CD4-positive, alpha-beta memory T cell (primary cell): Measurements from ENCODE around the gene ATP9B. TPM values are rescaled to one million over a fixed set of nuclear protein-coding genes. Genes with fewer than 3 reads are reported as not detected.
"Not testable (repeated sequence)": the region's sequence is repeated elsewhere in the genome, so short reads cannot be mapped to it uniquely, and the experiment has no call there.

ENCODE experiments used
- CTCF ChIA-PET: fragments of 350-600 bp; sonication (Branson Sonifier 250); formaldehyde crosslinking; loops from one replicate; lab custom pipeline; 2021; ENCODE audit warnings: inconsistent platforms; ENCODE audit not compliant: partially characterized antibody; lab: Charles Lee
- POLR2A ChIA-PET: fragments of 350-600 bp; sonication (Branson Sonifier 250); formaldehyde crosslinking; loops from one replicate; lab custom pipeline; 2021; ENCODE audit not compliant: partially characterized antibody; lab: Charles Lee
- DNase-seq, 5 donors: peaks; one replicate each; pipeline versions ENCODE4 v3.0.0 to v3.0.0-alpha.2; 2020 to 2022; ENCODE audit warnings: mixed read lengths in 1 of 5
- H3K27ac ChIP-seq: one replicate; pipeline ENCODE4 v1.7.0; 2013; ENCODE audit warnings: low read depth, low read length
- H3K27me3 ChIP-seq: 2 replicates; pipeline ENCODE4 v1.7.0; 2013; ENCODE audit warnings: mild to moderate bottlenecking, low read length, moderate library complexity; ENCODE audit not compliant: insufficient read depth
- H3K36me3 ChIP-seq: 2 replicates; pipeline ENCODE4 v1.7.0; 2013; ENCODE audit warnings: mild to moderate bottlenecking, low read length, moderate library complexity; ENCODE audit not compliant: insufficient read depth
- H3K4me1 ChIP-seq: 2 replicates; pipeline ENCODE4 v1.7.0; 2013; ENCODE audit warnings: mild to moderate bottlenecking, low read length, moderate library complexity; ENCODE audit not compliant: insufficient read depth
- H3K4me3 ChIP-seq, 2 donors: one replicate each; pipeline ENCODE4 v1.7.0; 2013; ENCODE audit warnings: low read length in 2 of 2, mild to moderate bottlenecking in 1 of 2
- H3K9me3 ChIP-seq, 2 donors: one replicate each; pipeline ENCODE4 v1.7.0; 2013; ENCODE audit warnings: low read length in 2 of 2, control low read depth in 1 of 2; ENCODE audit not compliant: control insufficient read depth in 1 of 2
- H3K27ac Mint-ChIP-seq, 7 donors: one replicate each; pipeline ENCODE4 v1.8.0; 2020 to 2021; ENCODE audit warnings: mixed read lengths in 7 of 7, mild to moderate bottlenecking in 6 of 7, inconsistent platforms in 3 of 7, moderate library complexity in 3 of 7
- H3K27me3 Mint-ChIP-seq, 2 donors: one replicate each; pipeline ENCODE4 v1.8.0; 2020 to 2021; ENCODE audit warnings: mixed read lengths in 2 of 2
- H3K36me3 Mint-ChIP-seq, 2 donors: one replicate each; pipeline ENCODE4 v1.8.0; 2020 to 2021; ENCODE audit warnings: mixed read lengths in 2 of 2, inconsistent platforms in 1 of 2, mild to moderate bottlenecking in 1 of 2
- H3K4me1 Mint-ChIP-seq, 4 donors: one replicate each; pipeline ENCODE4 v1.8.0; 2020 to 2021; ENCODE audit warnings: mixed read lengths in 4 of 4, mild to moderate bottlenecking in 1 of 4
- H3K4me3 Mint-ChIP-seq, 8 donors: one replicate each; pipeline ENCODE4 v1.8.0; 2020 to 2021; ENCODE audit warnings: mixed read lengths in 8 of 8, mild to moderate bottlenecking in 7 of 8, moderate library complexity in 6 of 8, inconsistent platforms in 3 of 8
- H3K9me3 Mint-ChIP-seq, 8 donors: one replicate each; pipeline ENCODE4 v1.8.0; 2020 to 2021; ENCODE audit warnings: mixed read lengths in 8 of 8, mild to moderate bottlenecking in 5 of 8, inconsistent platforms in 3 of 8, moderate library complexity in 1 of 8
- intact Hi-C: fragments of 100-400 bp; cut with micrococcal nuclease; formaldehyde crosslinking; loops from one replicate; pipeline ENCODE4 v1.15.1; 2023
- polyA plus RNA-seq, 2 donors: library from polyadenylated mRNA; unstranded; fragments of 300-500 nt; fragmentation: Illumina TruSeq; gene quantifications; one replicate each; pipeline ENCODE4 v1.2.3, GENCODE V29; 2021
- total RNA-seq, 2 experiments: library from RNA; stranded (reverse); gene quantifications; one replicate each; pipeline ENCODE4 v1.2.3, GENCODE V29; 2021

Gene ATP9B
- total and polyA plus RNA-seq, 4 experiments from 2014 or later: 11.8 to 76.4 (median 49.9) TPM

GRCh38 chr18:79275992-79276391 is 206.8 kb downstream of the ATP9B start:
- POLR2A ChIA-PET: no interaction called here
- H3K36me3 ChIP-seq: peaks cover 5% of the 10 kb centered on the region
- no peaks in the 10 kb centered on the region for H3K9me3 ChIP-seq
- no peak overlapping the region for H3K27ac ChIP-seq
- Mint-ChIP-seq H3K36me3 (peaks cover 46 to 54% of the 10 kb centered on the region in 2 donors), H3K4me1 (peaks cover 4 to 16% (median 9%) of the 10 kb centered on the region in 4 donors), H3K4me3 (no peak overlapping the region), H3K9me3 (no peaks in the 10 kb centered on the region), H3K27me3 (no peaks in the 10 kb centered on the region), H3K27ac (peak overlapping the region in 2 of 7 donors; percentile 41 to 64)
- DNase-seq: no peak
- intact Hi-C loops: no loop called here
- H3K4me1 ChIP-seq: peaks cover 8% of the 10 kb centered on the region
- CTCF ChIA-PET: no interaction called here
- H3K4me3 ChIP-seq: no peak overlapping the region
- H3K27me3 ChIP-seq: no peaks in the 10 kb centered on the region

GRCh38 chr18:79278896-79279295 is 209.7 kb downstream of the ATP9B start:
- no peak for DNase-seq
- Histone ChIP-seq H3K9me3 (no peaks in the 10 kb centered on the region), H3K36me3 (peaks cover 5% of the 10 kb centered on the region), H3K27me3 (no peaks in the 10 kb centered on the region), H3K4me1 (peaks cover 8% of the 10 kb centered on the region), H3K4me3 (no peak overlapping the region), H3K27ac (no peak overlapping the region)
- Mint-ChIP-seq H3K9me3 (peaks cover 0 to 7% (median under 1%) of the 10 kb centered on the region in 8 donors), H3K4me1 (peaks cover 4 to 12% (median 7%) of the 10 kb centered on the region in 4 donors), H3K27ac (no peak overlapping the region), H3K36me3 (peaks cover 50 to 67% of the 10 kb centered on the region in 2 donors), H3K27me3 (no peaks in the 10 kb centered on the region), H3K4me3 (no peak overlapping the region)
- ChIA-PET CTCF (no interaction called here), POLR2A (no interaction called here)
- intact Hi-C loops: no loop called here

- Mint-ChIP-seq H3K36me3 (peaks cover 35 to 55% of the 10 kb centered on the region in 2 donors), H3K9me3 (peaks cover 0 to 11% (median 4%) of the 10 kb centered on the region in 8 donors), H3K27me3 (no peaks in the 10 kb centered on the region), H3K4me3 (peak overlapping the region in 1 of 8 donors; percentile 15), H3K4me1 (no peaks in the 10 kb centered on the region), H3K27ac (peak overlapping the region in 1 of 7 donors; percentile 23)
- Histone ChIP-seq H3K27me3 (no peaks in the 10 kb centered on the region), H3K9me3 (no peaks in the 10 kb centered on the region), H3K4me1 (no peaks in the 10 kb centered on the region), H3K36me3 (peaks cover 1% of the 10 kb centered on the region), H3K27ac (no peak overlapping the region), H3K4me3 (no peak overlapping the region)
- no peak for DNase-seq
- intact Hi-C loops: no loop called here
- ChIA-PET CTCF (no interaction called here), POLR2A (no interaction called here)
Measured at GRCh38 chr18:79283131-79283810, 214.1 kb downstream of the ATP9B start.

- no peak overlapping the region for H3K4me3 ChIP-seq
- POLR2A ChIA-PET: no interaction called here
- no peaks in the 10 kb centered on the region for H3K9me3 ChIP-seq
- no peaks in the 10 kb centered on the region for H3K4me1 ChIP-seq
- Mint-ChIP-seq H3K4me3 (no peak overlapping the region), H3K27me3 (no peaks in the 10 kb centered on the region), H3K9me3 (peaks cover 0 to 11% (median 4%) of the 10 kb centered on the region in 8 donors), H3K27ac (no peak overlapping the region), H3K4me1 (peaks cover 0 to under 1% (median 0%) of the 10 kb centered on the region in 4 donors), H3K36me3 (peaks cover 30 to 51% of the 10 kb centered on the region in 2 donors)
- CTCF ChIA-PET: no interaction called here
- no peak overlapping the region for H3K27ac ChIP-seq
- intact Hi-C loops: no loop called here
- DNase-seq: no peak
- H3K36me3 ChIP-seq: no peaks in the 10 kb centered on the region
- no peaks in the 10 kb centered on the region for H3K27me3 ChIP-seq
Measured at GRCh38 chr18:79283929-79284328, 214.7 kb downstream of the ATP9B start.

GRCh38 chr18:79285191-79285590 is 216.0 kb downstream of the ATP9B start:
- H3K4me3 Mint-ChIP-seq, H3K27me3 Mint-ChIP-seq, H3K27ac ChIP-seq, H3K4me3 ChIP-seq, H3K36me3 ChIP-seq, CTCF ChIA-PET, intact Hi-C loops, DNase-seq, H3K4me1 ChIP-seq, H3K27me3 ChIP-seq, H3K9me3 ChIP-seq, POLR2A ChIA-PET: not testable (repeated sequence)
- H3K4me1 Mint-ChIP-seq: peaks cover 0 to 13% (median 4%) of the 10 kb centered on the region in 4 donors
- peaks cover 0 to 12% (median 4%) of the 10 kb centered on the region in 8 donors for H3K9me3 Mint-ChIP-seq
- H3K36me3 Mint-ChIP-seq: peaks cover 28 to 49% of the 10 kb centered on the region in 2 donors
- H3K27ac Mint-ChIP-seq: peak overlapping the region in 1 of 7 donors; percentile 12

- peaks cover 37 to 40% of the 10 kb centered on the region in 2 donors for H3K36me3 Mint-ChIP-seq
Measured at GRCh38 chr18:79290409-79290808, 221.2 kb downstream of the ATP9B start.

GRCh38 chr18:79290876-79291275 is 221.7 kb downstream of the ATP9B start:
- peaks cover 6 to 23% (median 9%) of the 10 kb centered on the region in 4 donors for H3K4me1 Mint-ChIP-seq
- peaks cover 0 to 5% (median 0%) of the 10 kb centered on the region in 8 donors for H3K9me3 Mint-ChIP-seq
- Histone ChIP-seq H3K4me1 (peaks cover 4% of the 10 kb centered on the region), H3K36me3 (peaks cover 15% of the 10 kb centered on the region), H3K27ac (no peak overlapping the region), H3K27me3 (no peaks in the 10 kb centered on the region), H3K4me3 (no peak overlapping the region), H3K9me3 (no peaks in the 10 kb centered on the region)
- ChIA-PET CTCF (no interaction called here), POLR2A (no interaction called here)
- peak overlapping the region in 1 of 7 donors; percentile 59 for H3K27ac Mint-ChIP-seq
- no peak for DNase-seq
- H3K4me3 Mint-ChIP-seq: peak overlapping the region in 2 of 8 donors; percentile 32 to 40
- intact Hi-C loops: no loop called here
- H3K27me3 Mint-ChIP-seq: no peaks in the 10 kb centered on the region
- H3K36me3 Mint-ChIP-seq: peaks cover 40% of the 10 kb centered on the region in 2 donors

More at GRCh38 chr18:79290409-79290808, 221.2 kb downstream of the ATP9B start:
- intact Hi-C loops, H3K27me3 Mint-ChIP-seq, H3K27ac ChIP-seq, CTCF ChIA-PET, H3K4me1 ChIP-seq, H3K4me3 ChIP-seq, H3K27me3 ChIP-seq, H3K9me3 Mint-ChIP-seq, DNase-seq, H3K9me3 ChIP-seq, POLR2A ChIA-PET: not testable (repeated sequence)
- Mint-ChIP-seq H3K4me1 (peaks cover 6 to 23% (median 9%) of the 10 kb centered on the region in 4 donors), H3K4me3 (peak overlapping the region in 4 of 8 donors; percentile 15 to 40 (median 30)), H3K27ac (peak overlapping the region in 3 of 7 donors; percentile 22 to 59 (median 54))
- H3K36me3 ChIP-seq: peaks cover 15% of the 10 kb centered on the region
